Esophagus squamous epithelium (tissue), 5 donors: ENCODE measurements around the gene SLAIN1. TPM values are rescaled to one million over a fixed set of nuclear protein-coding genes. Genes with fewer than 3 reads are reported as not detected.

Experiments
- DNase-seq: peaks from one replicate; lab custom pipeline; 2025; lab: John Stamatoyannopoulos, UW
- H3K27ac ChIP-seq, 4 donors: fragments of 200-600 bp; sonication (generic); one replicate each; pipeline ENCODE4 v1.5.1; 2016 to 2019; ENCODE audit warnings: mild to moderate bottlenecking in 1 of 4
- H3K27me3 ChIP-seq, 4 donors: fragments of 200-600 bp; sonication (generic); 1 replicate in 3 of 4; 2 replicates in 1 of 4; pipeline versions ENCODE4 v1.5.1 to v1.6.0; 2017 to 2021; ENCODE audit warnings: antibody characterized with exemption in 1 of 4
- H3K36me3 ChIP-seq, 3 donors: fragments of 200-600 bp; sonication (generic); one replicate each; pipeline ENCODE4 v1.5.1; 2016 to 2019
- H3K4me1 ChIP-seq, 3 donors: fragments of 200-600 bp; sonication (generic); one replicate each; pipeline ENCODE4 v1.5.1; 2017 to 2019
- H3K4me3 ChIP-seq, 4 donors: fragments of 200-600 bp; sonication (generic); 1 replicate in 3 of 4; 2 replicates in 1 of 4; pipeline ENCODE4 v1.5.1; 2016 to 2019; ENCODE audit warnings: mild to moderate bottlenecking in 2 of 4, moderate library complexity in 1 of 4
- H3K9me3 ChIP-seq, 3 donors: fragments of 200-600 bp; sonication (generic); one replicate each; pipeline ENCODE4 v1.5.1; 2016 to 2019
- POLR2A ChIP-seq, 4 donors: fragments of 450-650 bp; IDR thresholded peaks; one replicate each; pipeline ENCODE4 v1.6.1; 2017; ENCODE audit warnings: antibody characterized with exemption in 4 of 4, mild to moderate bottlenecking in 4 of 4, moderate library complexity in 3 of 4
- WGBS, 2 donors: methylation state at CpG; one replicate each; pipeline ENCODE4 v1.1.5; 2018; 5-methylcytosine and 5-hydroxymethylcytosine counted together
- intact Hi-C: fragments of 100-400 bp; cut with DNase I; formaldehyde crosslinking; loops from one replicate; pipeline ENCODE4 v1.15.0; 2022
- total RNA-seq, 4 donors: library from RNA; depleted of rRNA; stranded (reverse); fragments of >200 nt; gene quantifications; one replicate each; pipeline ENCODE4 v1.1.0, GENCODE V29; 2016
- TF ChIP-seq, protein P1 (sequence below), 6 experiments: fragments of 450-650 bp in 4 of 6; fragments of 200-600 bp in 2 of 6; sonication (generic) in 2 of 6; IDR thresholded peaks; one replicate each; pipeline ENCODE4 v1.5.1; 2016 to 2019; ENCODE audit warnings: antibody characterized with exemption in 6 of 6, mild to moderate bottlenecking in 4 of 6, moderate library complexity in 4 of 6
- donor health status: DM: yes; HTN: yes; CAD: no.

Gene SLAIN1
- total RNA-seq, 4 donors from 2014 or later, result 0.57 to 4.6 (median 3.1) TPM

DNA sequence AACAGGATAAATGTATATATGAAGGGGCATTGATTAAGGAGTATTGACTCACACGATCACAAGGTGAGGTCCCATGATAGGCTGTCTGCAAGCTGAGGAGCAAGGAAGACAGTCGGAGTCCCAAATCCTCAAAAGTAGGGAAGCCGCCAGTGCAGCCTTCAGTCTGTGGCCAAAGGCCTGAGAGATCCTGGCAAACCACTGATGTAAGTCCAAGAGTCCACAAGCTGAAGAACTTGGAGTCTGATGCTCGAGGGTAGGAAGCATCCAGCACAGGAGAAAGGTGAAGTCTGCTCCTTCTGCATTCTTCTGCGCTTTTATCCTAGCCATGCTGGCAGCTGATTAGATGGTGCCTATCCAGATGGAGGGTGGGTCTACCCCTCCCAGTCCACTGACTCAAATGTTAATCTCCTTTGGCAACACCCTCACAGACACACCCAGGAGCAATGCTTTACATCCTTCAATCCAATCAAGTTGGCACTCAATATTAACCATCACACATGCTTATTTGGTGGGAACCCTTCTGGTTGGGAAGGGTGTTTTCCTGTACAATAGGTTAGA, 55.1 kb downstream of the SLAIN1 start:
- intact Hi-C loops, result no loop called here
- 52 to 77% methylated on average over 4 to 5 of the region's 5 CpGs for WGBS, 2 donors
- TF ChIP-seq, protein P1, sequence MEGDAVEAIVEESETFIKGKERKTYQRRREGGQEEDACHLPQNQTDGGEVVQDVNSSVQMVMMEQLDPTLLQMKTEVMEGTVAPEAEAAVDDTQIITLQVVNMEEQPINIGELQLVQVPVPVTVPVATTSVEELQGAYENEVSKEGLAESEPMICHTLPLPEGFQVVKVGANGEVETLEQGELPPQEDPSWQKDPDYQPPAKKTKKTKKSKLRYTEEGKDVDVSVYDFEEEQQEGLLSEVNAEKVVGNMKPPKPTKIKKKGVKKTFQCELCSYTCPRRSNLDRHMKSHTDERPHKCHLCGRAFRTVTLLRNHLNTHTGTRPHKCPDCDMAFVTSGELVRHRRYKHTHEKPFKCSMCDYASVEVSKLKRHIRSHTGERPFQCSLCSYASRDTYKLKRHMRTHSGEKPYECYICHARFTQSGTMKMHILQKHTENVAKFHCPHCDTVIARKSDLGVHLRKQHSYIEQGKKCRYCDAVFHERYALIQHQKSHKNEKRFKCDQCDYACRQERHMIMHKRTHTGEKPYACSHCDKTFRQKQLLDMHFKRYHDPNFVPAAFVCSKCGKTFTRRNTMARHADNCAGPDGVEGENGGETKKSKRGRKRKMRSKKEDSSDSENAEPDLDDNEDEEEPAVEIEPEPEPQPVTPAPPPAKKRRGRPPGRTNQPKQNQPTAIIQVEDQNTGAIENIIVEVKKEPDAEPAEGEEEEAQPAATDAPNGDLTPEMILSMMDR (IDR thresholded peaks at IDR 0.05), result no peak
- TF ChIP-seq POLR2A (IDR thresholded peaks at IDR 0.05), result no peak
- no peak for DNase-seq
- Histone ChIP-seq H3K4me3 (no peak overlapping the region), H3K36me3 (no peaks in the 10 kb centered on the region), H3K27me3 (no peaks in the 10 kb centered on the region), H3K4me1 (no peaks in the 10 kb centered on the region), H3K9me3 (no peaks in the 10 kb centered on the region), H3K27ac (no peak overlapping the region)

- no peaks in the 10 kb centered on the region for H3K27me3 ChIP-seq
- H3K27ac ChIP-seq, result no peak overlapping the region
- no peak overlapping the region for H3K4me3 ChIP-seq
- H3K36me3 ChIP-seq, result peaks cover 0 to 16% (median 0%) of the 10 kb centered on the region in 3 donors
- H3K4me1 ChIP-seq, result no peaks in the 10 kb centered on the region
- TF ChIP-seq POLR2A (IDR thresholded peaks at IDR 0.05), result no peak
- TF ChIP-seq, protein P1 (IDR thresholded peaks at IDR 0.05), result no peak
- WGBS, 2 donors, result 63 to 84% methylated on average over 8 of the region's 8 CpGs
- no peak for DNase-seq
- intact Hi-C loops, result no loop called here
- no peaks in the 10 kb centered on the region for H3K9me3 ChIP-seq
Measured at GRCh38 chr13:77760893-77761292, 63.4 kb downstream of the SLAIN1 start.

DNA sequence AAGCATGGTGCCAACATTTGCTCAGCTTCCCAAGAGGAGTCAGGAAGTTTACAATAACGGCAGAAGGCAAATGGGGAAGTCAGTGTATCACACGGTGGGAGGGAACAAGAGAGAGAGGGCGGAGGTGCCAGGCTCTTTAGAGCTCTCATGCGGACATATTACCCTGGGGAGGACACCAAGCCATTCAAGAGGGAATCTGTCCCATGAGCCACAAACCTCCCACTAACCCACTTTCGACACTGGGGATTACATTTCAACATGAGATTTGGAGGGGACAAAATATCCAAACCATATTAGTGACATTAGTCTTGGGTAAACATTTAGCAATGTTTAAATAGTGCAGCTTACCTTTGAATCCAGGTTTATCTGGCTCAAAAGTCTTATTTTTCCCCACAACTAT, 69.9 kb downstream of the SLAIN1 start:
- Histone ChIP-seq H3K9me3 (peaks cover 0 to 4% (median 0%) of the 10 kb centered on the region in 3 donors), H3K4me1 (no peaks in the 10 kb centered on the region), H3K4me3 (no peak overlapping the region), H3K27me3 (no peaks in the 10 kb centered on the region), H3K36me3 (peaks cover 0 to 5% (median 0%) of the 10 kb centered on the region in 3 donors), H3K27ac (no peak overlapping the region)
- 26 to 53% methylated on average over 5 of the region's 5 CpGs for WGBS, 2 donors
- intact Hi-C loops, result no loop called here
- DNase-seq, result no peak
- no peak for TF ChIP-seq POLR2A (IDR thresholded peaks at IDR 0.05)
- TF ChIP-seq, protein P1 (IDR thresholded peaks at IDR 0.05), result no peak

- Histone ChIP-seq H3K27ac (no peak overlapping the region), H3K9me3 (peaks cover 0 to 4% (median 0%) of the 10 kb centered on the region in 3 donors), H3K4me3 (no peak overlapping the region), H3K27me3 (no peaks in the 10 kb centered on the region), H3K4me1 (no peaks in the 10 kb centered on the region), H3K36me3 (no peaks in the 10 kb centered on the region)
- intact Hi-C loops, result no loop called here
- no peak for DNase-seq
- no peak for TF ChIP-seq POLR2A (IDR thresholded peaks at IDR 0.05)
- WGBS, 2 donors, result 38 to 44% methylated on average over 1 of the region's 1 CpG
Measured at GRCh38 chr13:77774181-77774580, 76.7 kb downstream of the SLAIN1 start.

- intact Hi-C loops, result no loop called here
- Histone ChIP-seq H3K9me3 (no peaks in the 10 kb centered on the region), H3K36me3 (no peaks in the 10 kb centered on the region), H3K27ac (no peak overlapping the region), H3K27me3 (no peaks in the 10 kb centered on the region), H3K4me1 (peaks cover 0 to 8% (median 6%) of the 10 kb centered on the region in 3 donors), H3K4me3 (no peak overlapping the region)
- WGBS, 2 donors, result 54% methylated on average over 4 of the region's 4 CpGs
- DNase-seq, result no peak
- TF ChIP-seq, protein P1 (IDR thresholded peaks at IDR 0.05), result no peak
- no peak for TF ChIP-seq POLR2A (IDR thresholded peaks at IDR 0.05)
Measured at GRCh38 chr13:77776704-77777103, 79.2 kb downstream of the SLAIN1 start.
